Right atrium auricular region (tissue), 2 donors: Measurements from ENCODE around the gene DCAF17. TPM values are rescaled to one million over a fixed set of nuclear protein-coding genes. Genes with fewer than 3 reads are reported as not detected.
A peak's percentile ranks its signal among the peaks of the same experiment; 100 is the strongest.
"Not testable (repeated sequence)": the region's sequence is repeated elsewhere in the genome, so short reads cannot be mapped to it uniquely, and the experiment has no call there.

ENCODE experiments used
- DNase-seq: peaks from one replicate; pipeline ENCODE4 v3.0.0-alpha.2; 2019; ENCODE audit warnings: low spot score
- H3K27ac ChIP-seq, 2 donors: fragments of 200-600 bp; sonication (generic); 1 replicate in 1 of 2; 2 replicates in 1 of 2; pipeline ENCODE4 v1.5.1; 2016 to 2019
- H3K27me3 ChIP-seq, 2 donors: fragments of 200-600 bp; sonication (generic); one replicate each; pipeline versions ENCODE4 v1.5.1 to v1.6.0; 2017 to 2019
- H3K36me3 ChIP-seq: fragments of 200-600 bp; sonication (generic); one replicate; pipeline ENCODE4 v1.5.1; 2016
- H3K4me1 ChIP-seq, 2 donors: fragments of 200-600 bp; sonication (generic); one replicate each; pipeline versions ENCODE4 v1.5.1 to v1.6.0; 2017 to 2019
- H3K4me3 ChIP-seq, 2 donors: fragments of 200-600 bp; sonication (generic); 1 replicate in 1 of 2; 2 replicates in 1 of 2; pipeline ENCODE4 v1.5.1; 2017 to 2019; ENCODE audit warnings: mild to moderate bottlenecking in 1 of 2, moderate library complexity in 1 of 2
- H3K9me3 ChIP-seq, 2 donors: fragments of 200-600 bp; sonication (generic); one replicate each; pipeline ENCODE4 v1.5.1; 2019
- CTCF ChIP-seq, 2 donors: fragments of 200-600 bp; sonication (generic); IDR thresholded peaks; one replicate each; pipeline ENCODE4 v1.5.1; 2019; ENCODE audit warnings: antibody characterized with exemption in 2 of 2
- total RNA-seq, 2 donors: library from RNA; depleted of rRNA; stranded (reverse); fragments of >200 nt; gene quantifications; one replicate each; pipeline ENCODE4 v1.1.0, GENCODE V29; 2016

The DCAF17 gene
- total RNA-seq, 2 donors from 2014 or later, result 5.8 to 7.3 TPM

GRCh38 chr2:171411791-171412483, 22.1 kb upstream of the DCAF17 start:
- no peak overlapping the region for H3K27ac ChIP-seq
- TF ChIP-seq CTCF (IDR thresholded peaks at IDR 0.05), result no peak

GRCh38 chr2:171412571-171413175, 21.4 kb upstream of the DCAF17 start:
- Histone ChIP-seq H3K27ac (no peak overlapping the region), H3K27me3 (no peaks in the 10 kb centered on the region), H3K36me3 (no peaks in the 10 kb centered on the region), H3K4me3 (no peak overlapping the region), H3K9me3 (no peaks in the 10 kb centered on the region), H3K4me1 (no peaks in the 10 kb centered on the region)
- no peak for TF ChIP-seq CTCF (IDR thresholded peaks at IDR 0.05)
- no peak for DNase-seq

More at GRCh38 chr2:171411791-171412483, 22.1 kb upstream of the DCAF17 start:
- Histone ChIP-seq H3K4me3 (no peak overlapping the region), H3K36me3 (no peaks in the 10 kb centered on the region), H3K27me3 (no peaks in the 10 kb centered on the region), H3K9me3 (no peaks in the 10 kb centered on the region), H3K4me1 (no peaks in the 10 kb centered on the region)
- no peak for DNase-seq

GRCh38 chr2:171414645-171415044, 19.4 kb upstream of the DCAF17 start:
- H3K9me3 ChIP-seq, H3K27me3 ChIP-seq, DNase-seq: not testable (repeated sequence)

GRCh38 chr2:171416009-171416926, 17.8 kb upstream of the DCAF17 start:
- H3K4me3 ChIP-seq, result no peak overlapping the region
- no peaks in the 10 kb centered on the region for H3K27me3 ChIP-seq
- TF ChIP-seq CTCF (IDR thresholded peaks at IDR 0.05), result peak; percentile 72 to 87
- H3K4me1 ChIP-seq, result no peaks in the 10 kb centered on the region
- H3K9me3 ChIP-seq, result no peaks in the 10 kb centered on the region
- DNase-seq, result peak; percentile 89
- peak overlapping the region in 1 of 2 donors; percentile 25 for H3K27ac ChIP-seq
- no peaks in the 10 kb centered on the region for H3K36me3 ChIP-seq

More at GRCh38 chr2:171414645-171415044, 19.4 kb upstream of the DCAF17 start:
- H3K27ac ChIP-seq, H3K4me1 ChIP-seq, H3K36me3 ChIP-seq, H3K4me3 ChIP-seq: not testable (repeated sequence)

GRCh38 chr2:171419333-171419732, 14.7 kb upstream of the DCAF17 start:
- no peak overlapping the region for H3K27ac ChIP-seq
- no peaks in the 10 kb centered on the region for H3K27me3 ChIP-seq
- no peaks in the 10 kb centered on the region for H3K4me1 ChIP-seq
- H3K9me3 ChIP-seq, result no peaks in the 10 kb centered on the region
- DNase-seq, result no peak
- no peak overlapping the region for H3K4me3 ChIP-seq
- H3K36me3 ChIP-seq, result no peaks in the 10 kb centered on the region
- TF ChIP-seq CTCF (IDR thresholded peaks at IDR 0.05), result no peak
